MM.1S (cell line): ENCODE results near the gene GRIK2.

Experiments used
- CTCF ChIP-seq: fragments of 300-600 bp; sonication (generic); IDR thresholded peaks from 2 replicates; pipeline ENCODE4 v1.5.1; 2016; ENCODE audit warnings: antibody characterized with exemption, low read length, mixed read lengths
- EZH2 ChIP-seq: fragments of 300-600 bp; sonication (generic); optimal IDR thresholded peaks from 2 replicates; pipeline ENCODE3; 2017; ENCODE audit warnings: low read depth, mild to moderate bottlenecking, antibody characterized with exemption, low read length, mixed read lengths
- EZH2phosphoT487 ChIP-seq: fragments of 300-600 bp; sonication (generic); IDR thresholded peaks from 2 replicates; pipeline ENCODE4 v1.6.1; 2018; ENCODE audit warnings: antibody characterized with exemption, low read length

GRCh38 chr6:101747160-101747559 lies 353.7 kb downstream of the GRIK2 start:
- TF ChIP-seq CTCF (no peak), EZH2phosphoT487 (no peak), EZH2 (no peak)
